Measurements from ENCODE around the gene ORM1. TPM values are rescaled to one million over a fixed set of nuclear protein-coding genes. Genes with fewer than 3 reads are reported as not detected.
"Not testable (repeated sequence)": the region's sequence is repeated elsewhere in the genome, so short reads cannot be mapped to it uniquely, and the experiment has no call there.

Gene ORM1
- total RNA-seq, 1 donor from 2014 or later: not detected

GRCh38 chr9:114316605-114317230 lies 6.2 kb upstream of the ORM1 start:
- H3K4me1 Mint-ChIP-seq: peaks cover 5% of the 10 kb centered on the region

GRCh38 chr9:114317665-114318357 lies 5.1 kb upstream of the ORM1 start:
- DNase-seq (ENCODE audit: low read depth, low spot score): no peak
- H3K4me3 Mint-ChIP-seq: no peak overlapping the region
- H3K9me3 Mint-ChIP-seq: no peaks in the 10 kb centered on the region
- no peaks in the 10 kb centered on the region for H3K36me3 Mint-ChIP-seq (ENCODE audit: low read depth)
- H3K27me3 Mint-ChIP-seq (ENCODE audit: low read depth): no peaks in the 10 kb centered on the region
- peaks cover 5% of the 10 kb centered on the region for H3K4me1 Mint-ChIP-seq
- no peak for TF ChIP-seq CTCF (conservative IDR thresholded peaks at IDR 0.05)
- peak overlapping the region; percentile 43 for H3K27ac Mint-ChIP-seq (ENCODE audit: unreplicated experiment)

More at GRCh38 chr9:114316605-114317230, 6.2 kb upstream of the ORM1 start:
- Mint-ChIP-seq H3K36me3 (ENCODE audit: low read depth) (no peaks in the 10 kb centered on the region), H3K27ac (ENCODE audit: unreplicated experiment) (no peak overlapping the region), H3K9me3 (no peaks in the 10 kb centered on the region), H3K4me3 (no peak overlapping the region), H3K27me3 (ENCODE audit: low read depth) (no peaks in the 10 kb centered on the region)
- DNase-seq (ENCODE audit: low read depth, low spot score): no peak
- no peak for TF ChIP-seq CTCF (conservative IDR thresholded peaks at IDR 0.05)

GRCh38 chr9:114318416-114318815 lies 4.5 kb upstream of the ORM1 start:
- Mint-ChIP-seq H3K4me1 (peaks cover 5% of the 10 kb centered on the region), H3K27me3 (ENCODE audit: low read depth) (no peaks in the 10 kb centered on the region), H3K4me3 (no peak overlapping the region), H3K9me3 (no peaks in the 10 kb centered on the region), H3K36me3 (ENCODE audit: low read depth) (no peaks in the 10 kb centered on the region), H3K27ac (ENCODE audit: unreplicated experiment) (no peak overlapping the region)
- no peak for DNase-seq (ENCODE audit: low read depth, low spot score)
- no peak for TF ChIP-seq CTCF (conservative IDR thresholded peaks at IDR 0.05)

- Mint-ChIP-seq H3K9me3 (no peaks in the 10 kb centered on the region), H3K27me3 (ENCODE audit: low read depth) (no peaks in the 10 kb centered on the region), H3K36me3 (ENCODE audit: low read depth) (no peaks in the 10 kb centered on the region), H3K27ac (ENCODE audit: unreplicated experiment) (peak overlapping the region; percentile 10), H3K4me3 (no peak overlapping the region), H3K4me1 (peaks cover 5% of the 10 kb centered on the region)
- no peak for TF ChIP-seq CTCF (conservative IDR thresholded peaks at IDR 0.05)
- no peak for DNase-seq (ENCODE audit: low read depth, low spot score)
These were observed 3.8 kb upstream of the ORM1 start for GRCh38 chr9:114319147-114319546.

- not testable (repeated sequence) for H3K9me3 Mint-ChIP-seq; H3K4me3 Mint-ChIP-seq; H3K36me3 Mint-ChIP-seq (ENCODE audit: low read depth); DNase-seq (ENCODE audit: low read depth, low spot score); H3K4me1 Mint-ChIP-seq; H3K27me3 Mint-ChIP-seq (ENCODE audit: low read depth)
- H3K27ac Mint-ChIP-seq (ENCODE audit: unreplicated experiment): peak overlapping the region; percentile 35
These were observed 2.2 kb upstream of the ORM1 start for GRCh38 chr9:114320710-114321109.

- H3K27me3 Mint-ChIP-seq (ENCODE audit: low read depth): no peaks in the 10 kb centered on the region
- no peak overlapping the region for H3K27ac Mint-ChIP-seq (ENCODE audit: unreplicated experiment)
- no peak for DNase-seq (ENCODE audit: low read depth, low spot score)
- TF ChIP-seq CTCF (conservative IDR thresholded peaks at IDR 0.05): no peak
- no peaks in the 10 kb centered on the region for H3K9me3 Mint-ChIP-seq
- H3K4me3 Mint-ChIP-seq: no peak overlapping the region
- peaks cover 5% of the 10 kb centered on the region for H3K4me1 Mint-ChIP-seq
- no peaks in the 10 kb centered on the region for H3K36me3 Mint-ChIP-seq (ENCODE audit: low read depth)
These were observed 1.1 kb upstream of the ORM1 start for GRCh38 chr9:114321759-114322158.

- not testable (repeated sequence) for H3K4me3 Mint-ChIP-seq; H3K9me3 Mint-ChIP-seq; DNase-seq (ENCODE audit: low read depth, low spot score); H3K4me1 Mint-ChIP-seq; H3K36me3 Mint-ChIP-seq (ENCODE audit: low read depth); H3K27ac Mint-ChIP-seq (ENCODE audit: unreplicated experiment); H3K27me3 Mint-ChIP-seq (ENCODE audit: low read depth)
These were observed 609 bp upstream of the ORM1 start for GRCh38 chr9:114322160-114322818.

- H3K4me3 Mint-ChIP-seq; H3K36me3 Mint-ChIP-seq (ENCODE audit: low read depth); H3K4me1 Mint-ChIP-seq; DNase-seq (ENCODE audit: low read depth, low spot score); H3K27ac Mint-ChIP-seq (ENCODE audit: unreplicated experiment); H3K9me3 Mint-ChIP-seq; H3K27me3 Mint-ChIP-seq (ENCODE audit: low read depth): not testable (repeated sequence)
These were observed 951 bp downstream of the ORM1 start for GRCh38 chr9:114323849-114324248.
